GM19467 (cell line): ENCODE results near the gene HSP90B1.
A peak's percentile ranks its signal among the peaks of the same experiment; 100 is the strongest.

Experiments used
- ATAC-seq: cut with Tn5 transposase; IDR thresholded peaks from one replicate; pipeline ENCODE4 v1.9.1; 2021; ENCODE audit warnings: mild to moderate bottlenecking, moderate library complexity; ENCODE audit not compliant: unreplicated experiment

The HSP90B1 gene

GRCh38 chr12:103930034-103930786 lies at the start of gene HSP90B1:
TSS of gene HSP90B1 (plus strand) at chr12:103930410. CDS start at chr12:103930516, 106 bp downstream.
- ATAC-seq = peak; percentile 61

DNA sequence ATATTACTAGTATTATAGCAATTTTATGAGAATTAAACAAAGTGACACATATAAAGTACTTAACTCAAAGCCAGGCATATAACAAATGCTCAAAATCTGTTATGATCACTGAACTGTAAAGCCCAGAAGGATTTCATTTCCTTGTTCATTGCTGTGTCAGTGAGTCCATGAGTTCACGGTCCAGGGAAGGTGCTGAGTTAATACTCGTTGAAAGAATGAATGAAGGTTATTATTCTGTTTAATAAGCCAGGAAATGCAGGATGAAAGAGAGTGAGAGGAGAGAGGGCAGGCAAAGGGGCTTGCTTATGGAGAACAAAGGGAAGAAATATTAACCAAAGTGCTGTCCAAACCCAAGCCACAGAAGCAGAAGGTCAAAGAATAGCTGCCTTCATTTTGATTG lies 48.9 kb upstream of the HSP90B1 start:
- no peak for ATAC-seq

DNA sequence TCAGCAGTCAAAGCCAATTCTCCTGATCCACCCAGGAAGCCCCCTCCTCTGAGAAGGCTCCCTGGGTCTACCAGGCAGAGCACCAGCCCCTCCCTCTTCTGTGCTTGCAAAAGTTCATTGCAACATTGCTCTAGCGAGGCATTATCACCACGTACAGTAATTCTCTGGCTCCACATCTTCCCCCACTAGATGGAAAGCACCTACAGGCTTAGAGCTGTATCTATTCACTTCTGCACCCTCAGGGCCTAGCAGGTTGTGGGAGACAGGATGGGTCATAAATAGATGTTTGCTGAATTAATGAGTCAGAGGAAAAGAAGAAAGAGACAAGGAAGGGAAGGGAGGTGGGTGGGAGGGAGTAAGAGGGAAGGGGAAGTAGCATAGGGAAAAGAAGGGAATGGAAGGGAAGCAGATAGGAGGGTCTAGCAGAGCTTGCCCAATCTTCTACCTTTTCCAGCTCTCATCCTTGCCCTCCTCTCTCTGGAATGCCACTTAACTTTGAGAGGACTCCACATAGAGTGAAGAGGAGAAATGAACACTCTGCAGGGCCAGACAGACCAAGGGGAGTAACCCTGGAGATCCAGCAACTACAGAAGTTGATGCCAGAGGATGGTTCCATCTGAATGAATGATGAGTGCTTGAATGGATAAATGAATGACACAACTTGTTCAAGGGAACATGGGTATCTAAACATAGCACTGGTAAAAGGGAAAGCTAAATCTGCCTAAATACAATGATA lies 47.2 kb upstream of the HSP90B1 start:
- no peak for ATAC-seq

DNA sequence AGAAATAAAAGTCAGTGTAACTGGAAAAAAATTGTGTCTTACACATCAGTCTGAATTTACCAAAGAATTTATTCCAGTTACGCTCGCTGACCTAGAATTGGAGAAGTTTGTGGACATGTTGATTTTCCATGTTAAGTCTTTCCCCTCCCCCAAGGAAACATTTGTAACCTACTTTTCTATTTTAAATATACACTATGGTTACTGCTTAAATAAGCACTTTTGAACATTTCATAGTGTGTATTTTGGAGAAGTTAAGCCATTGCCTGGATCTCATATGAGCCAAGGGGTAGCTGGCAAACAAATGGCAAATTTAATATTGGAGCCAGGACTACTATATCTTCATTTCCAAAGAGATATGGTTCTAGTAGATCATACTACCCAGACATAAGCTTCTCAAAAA lies 46.3 kb upstream of the HSP90B1 start:
- no peak for ATAC-seq

DNA sequence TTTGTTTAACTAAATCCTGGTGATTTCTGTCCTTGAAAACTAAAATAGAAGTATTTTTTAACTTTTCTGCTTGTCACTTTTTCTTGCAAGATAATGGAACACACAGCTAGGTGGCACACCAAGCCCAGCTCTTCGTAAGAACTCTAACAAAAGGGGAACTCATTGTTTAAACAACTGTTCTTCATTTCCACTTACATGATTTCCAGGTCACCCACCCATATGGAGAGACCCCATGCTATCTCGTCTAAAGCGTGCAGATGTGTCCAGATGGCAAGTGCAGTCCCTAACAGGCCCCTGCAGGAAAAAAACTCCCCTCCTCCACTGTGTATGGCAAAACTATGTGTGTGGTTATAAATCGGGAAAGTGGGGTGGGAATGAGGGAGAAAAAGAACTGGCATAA lies 45.9 kb upstream of the HSP90B1 start:
- ATAC-seq = no peak

DNA sequence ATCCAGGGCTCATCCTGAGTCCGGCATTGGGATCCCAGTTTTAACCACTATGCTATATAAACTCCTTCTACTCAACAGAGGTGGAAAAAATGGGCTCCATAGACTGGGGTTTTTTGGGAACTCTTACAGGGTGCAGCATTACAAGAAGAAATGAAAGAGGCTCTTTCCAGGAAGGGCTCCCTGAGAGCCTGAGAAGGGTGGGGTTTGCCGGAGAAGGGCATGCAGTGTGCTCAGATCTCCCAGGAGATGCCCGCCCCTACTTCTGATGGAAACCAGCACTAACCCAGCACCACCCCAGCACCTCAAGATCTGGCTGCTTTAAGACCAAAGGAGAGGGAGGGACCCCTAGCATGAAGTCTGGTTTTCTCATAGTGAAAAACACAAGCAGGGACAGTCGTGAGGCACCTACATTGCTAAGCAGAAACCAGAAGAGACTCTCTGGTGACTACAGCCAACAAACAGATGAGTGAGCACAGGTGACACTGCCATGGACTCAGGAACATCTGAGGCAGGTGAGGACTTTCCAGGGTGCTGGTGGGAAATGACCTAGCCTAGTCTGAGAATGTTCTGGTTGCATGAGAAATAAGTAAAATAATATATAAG lies 43.9 kb upstream of the HSP90B1 start:
- no peak for ATAC-seq

- no peak for ATAC-seq
Observed at GRCh38 chr12:103887738-103888137, 42.5 kb upstream of the HSP90B1 start.

DNA sequence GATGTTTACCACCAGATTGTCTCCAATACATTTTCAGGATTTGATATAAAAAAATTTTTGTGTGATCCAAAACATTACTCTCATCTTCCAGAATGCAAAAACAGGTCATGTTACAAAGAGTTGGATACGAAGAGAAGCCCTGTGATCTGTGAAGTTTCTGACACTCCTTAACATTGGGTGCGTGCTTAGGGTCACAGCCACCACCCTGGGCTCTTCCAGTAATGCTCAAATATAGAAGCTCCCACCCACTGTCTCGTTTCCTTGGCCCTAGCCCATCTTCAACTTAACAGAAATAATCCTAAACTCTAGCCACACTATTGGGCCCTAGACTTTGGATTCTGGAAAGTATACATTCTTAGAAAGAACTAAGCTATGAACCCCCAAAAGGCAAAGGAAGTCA lies 32.9 kb upstream of the HSP90B1 start:
- ATAC-seq = no peak

DNA sequence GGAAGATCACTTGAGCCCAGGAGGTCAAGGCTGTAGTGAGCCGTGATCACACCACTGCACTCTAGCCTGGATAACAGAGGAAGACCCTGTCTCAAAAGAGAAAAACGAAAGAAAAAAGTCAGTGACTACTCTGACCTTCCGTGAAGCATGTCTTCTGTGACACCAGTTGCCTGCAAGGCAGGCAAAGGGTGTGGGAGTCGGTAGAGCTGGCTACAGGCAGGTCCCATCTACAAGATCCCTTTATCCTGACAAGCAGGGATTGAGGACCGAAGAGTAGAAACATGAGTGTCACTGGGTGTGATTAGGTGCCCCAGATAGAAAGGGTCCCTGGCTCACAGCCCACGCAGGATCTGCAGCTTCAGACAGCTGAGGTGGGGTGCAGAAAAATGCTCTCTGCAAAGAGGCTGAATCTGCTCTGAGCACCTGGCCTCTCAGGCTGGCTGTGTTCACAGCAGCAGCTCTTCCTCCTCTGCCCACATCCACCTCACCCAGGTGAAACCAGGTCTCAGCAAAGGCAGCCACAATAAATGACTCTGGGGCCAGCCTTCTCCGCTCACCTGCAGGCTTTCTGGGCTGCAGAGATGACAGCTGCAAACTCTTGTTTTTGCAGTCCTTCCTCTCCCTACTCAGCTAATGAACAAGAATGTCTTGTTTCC lies 28.6 kb upstream of the HSP90B1 start:
- no peak for ATAC-seq

DNA sequence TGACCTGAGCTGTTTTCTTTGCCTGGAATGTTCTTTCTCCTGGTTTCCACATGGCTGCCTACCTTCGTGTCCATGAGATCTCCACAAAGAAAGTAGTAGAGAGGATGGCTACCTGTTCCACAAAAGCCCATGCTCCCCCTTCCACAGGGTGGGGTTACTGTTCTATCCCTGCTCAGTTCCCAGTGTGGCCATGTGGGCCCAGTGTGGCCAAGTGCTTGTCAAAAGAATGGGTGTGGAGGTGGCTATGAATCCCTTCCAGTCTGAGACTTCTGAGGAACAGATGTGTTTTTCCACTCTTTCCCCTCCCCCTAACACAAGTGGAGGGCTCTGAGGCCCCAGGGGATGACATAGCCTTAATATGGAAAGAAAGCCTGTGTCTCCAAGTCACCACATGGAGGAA lies 26.2 kb upstream of the HSP90B1 start:
- ATAC-seq = no peak

GRCh38 chr12:103905730-103906349 lies 24.4 kb upstream of the HSP90B1 start:
- no peak for ATAC-seq

DNA sequence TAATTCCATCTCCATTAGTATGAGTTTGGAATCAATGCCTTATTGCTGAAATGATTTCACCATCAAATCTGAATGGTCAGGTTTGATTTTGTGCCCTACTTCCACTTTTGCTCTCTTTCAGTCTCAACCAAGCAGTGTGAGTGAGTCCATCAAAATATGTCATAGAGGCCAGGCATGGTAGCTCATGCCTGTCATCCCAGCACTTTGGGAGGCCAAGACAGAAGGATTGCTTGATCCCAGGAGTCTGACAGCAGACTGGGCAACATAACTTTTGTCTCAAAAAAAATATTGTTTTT lies 22.0 kb upstream of the HSP90B1 start:
- ATAC-seq = no peak

GRCh38 chr12:103908877-103909276 lies 21.3 kb upstream of the HSP90B1 start:
- no peak for ATAC-seq

GRCh38 chr12:103909811-103910210 lies 20.4 kb upstream of the HSP90B1 start:
- ATAC-seq = no peak

DNA sequence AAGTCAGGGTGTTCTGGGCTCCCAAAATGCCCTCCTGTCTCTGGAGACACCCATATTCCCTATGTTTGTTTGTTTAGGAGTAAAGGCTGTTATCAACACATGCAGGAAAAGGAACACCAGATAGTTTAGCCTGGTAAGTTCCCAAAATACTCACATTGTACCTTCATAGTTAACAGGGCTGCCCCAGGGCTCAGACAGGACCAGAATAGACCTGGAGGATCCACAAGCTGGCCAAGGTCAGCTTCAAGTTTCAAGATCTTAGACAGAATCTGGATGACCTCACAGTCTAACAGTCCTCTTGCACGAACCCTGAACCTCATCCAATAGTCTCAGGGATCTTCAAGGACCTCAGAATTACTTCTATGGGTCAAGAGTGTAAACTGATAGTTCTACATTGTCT lies 18.1 kb upstream of the HSP90B1 start:
- no peak for ATAC-seq

GRCh38 chr12:103913100-103913499 lies 17.1 kb upstream of the HSP90B1 start:
- ATAC-seq = no peak

DNA sequence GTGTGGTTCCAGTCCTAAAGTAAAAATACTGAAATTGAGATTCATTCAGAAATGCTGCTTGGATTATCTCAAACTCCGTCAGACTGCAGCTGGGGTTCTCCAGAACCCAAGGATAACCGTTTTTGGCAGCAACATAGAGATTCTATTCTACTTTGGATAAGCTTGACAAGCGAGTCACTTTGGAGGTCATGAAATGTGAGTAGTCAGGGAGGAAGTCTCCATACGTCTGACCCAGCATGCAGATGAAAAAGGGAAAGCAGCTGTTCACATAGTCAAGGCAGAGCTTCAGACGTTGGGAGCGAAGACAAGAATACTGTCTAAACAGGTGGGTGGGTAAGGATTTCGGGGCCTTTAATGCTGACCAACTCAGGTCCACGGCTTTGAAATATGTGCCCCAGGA lies 14.9 kb upstream of the HSP90B1 start:
- ATAC-seq = no peak

DNA sequence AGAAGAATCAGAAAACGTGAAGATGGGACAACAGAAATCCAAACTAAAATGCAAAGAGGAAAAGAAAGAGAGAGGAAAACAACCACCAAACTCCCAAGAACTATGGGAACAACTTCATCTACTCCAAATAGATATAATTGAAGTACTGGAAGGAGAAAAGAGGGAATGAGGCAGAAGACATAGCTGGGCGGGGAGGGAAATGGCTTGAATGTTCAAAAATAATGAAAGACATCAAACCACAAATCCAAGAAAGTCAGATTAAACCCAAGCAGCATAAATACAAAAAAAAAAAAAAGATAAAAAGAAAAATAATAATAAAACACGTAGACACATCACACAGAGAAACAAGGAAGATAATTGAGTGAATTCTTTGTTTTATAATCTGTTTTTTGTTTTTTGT lies 12.3 kb upstream of the HSP90B1 start:
- ATAC-seq = no peak

DNA sequence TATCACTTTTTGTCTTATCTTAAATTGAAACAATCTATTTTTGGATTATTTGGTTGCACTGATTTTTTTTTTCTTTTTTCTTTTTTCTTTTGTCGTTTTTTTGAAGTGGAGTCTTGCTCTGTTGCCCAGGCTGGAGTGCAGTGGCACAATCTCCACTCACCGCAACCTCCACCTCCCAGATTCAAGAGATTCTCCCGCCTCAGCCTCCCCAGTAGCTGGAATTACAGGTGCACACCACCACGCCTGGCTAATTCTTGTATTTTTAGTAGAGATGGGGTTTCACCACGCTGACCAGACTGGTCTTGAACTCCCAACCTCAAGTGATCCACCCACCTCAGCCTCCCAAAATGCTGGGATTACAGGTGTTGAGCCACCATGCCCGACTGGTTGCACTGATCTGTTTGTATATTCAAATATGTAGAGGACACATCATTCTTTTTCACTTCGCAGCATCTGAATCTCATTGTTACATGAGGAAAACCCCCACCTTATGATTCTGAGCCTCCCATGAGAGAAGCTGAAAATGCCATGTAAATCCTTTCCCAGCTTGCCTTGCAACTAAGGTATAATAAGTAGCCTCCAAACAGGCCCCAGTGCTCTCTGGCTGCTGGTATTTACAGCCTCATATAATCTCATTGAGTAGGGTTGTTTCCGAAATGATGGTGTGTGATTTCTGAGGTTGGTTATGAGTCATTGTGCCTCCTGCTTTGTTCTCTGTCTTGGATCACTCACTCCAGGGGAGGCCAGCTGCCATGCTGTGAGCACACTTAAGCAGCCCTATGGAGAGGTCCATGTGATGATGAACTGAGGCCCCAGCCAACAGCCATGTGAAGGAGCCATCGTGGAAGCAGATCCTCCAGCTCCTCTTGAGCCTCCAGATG lies 5.2 kb upstream of the HSP90B1 start:
- ATAC-seq = peak; percentile 32

DNA sequence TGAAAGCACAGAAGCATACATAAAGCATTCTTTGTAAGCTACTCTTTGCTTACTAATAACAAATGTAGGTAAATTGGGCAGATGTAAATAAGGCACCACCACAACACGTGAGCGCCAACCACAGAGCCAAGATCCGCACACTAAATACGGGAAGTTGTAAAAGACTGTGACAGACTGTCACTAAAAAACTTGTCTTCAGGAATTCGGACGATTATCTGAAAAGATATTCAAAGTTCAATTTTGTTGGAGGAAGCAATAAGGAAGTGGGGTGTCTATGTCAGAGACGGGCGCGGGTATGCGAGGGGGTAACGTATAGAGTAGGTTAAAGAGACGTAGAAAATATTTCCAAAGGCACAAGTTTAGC lies 1.5 kb upstream of the HSP90B1 start:
- peak; percentile 16 for ATAC-seq
